H9 (cell line): ENCODE results near the gene VWC2L. TPM values are rescaled to one million over a fixed set of nuclear protein-coding genes. Genes with fewer than 3 reads are reported as not detected.

Experiments used
- DNase-seq: peaks from one replicate; pipeline ENCODE4 v3.0.0-alpha.2; 2017
- H2AFZ ChIP-seq: one replicate; pipeline ENCODE4 v1.6.1; 2013; ENCODE audit warnings: mild to moderate bottlenecking, low read length, control low read depth, moderate library complexity
- H2AK5ac ChIP-seq: 2 replicates; pipeline ENCODE4 v1.6.1; 2013; ENCODE audit warnings: low read length, control low read depth, mixed read lengths; ENCODE audit not compliant: insufficient read length
- H2BK120ac ChIP-seq: one replicate; pipeline ENCODE4 v1.6.1; 2013; ENCODE audit warnings: low read depth, mild to moderate bottlenecking, low read length, control low read depth, inconsistent platforms; ENCODE audit not compliant: poor library complexity, severe bottlenecking
- H2BK12ac ChIP-seq: 2 replicates; pipeline ENCODE4 v1.6.1; 2013; ENCODE audit warnings: low read length, control low read depth, mixed read lengths, low read depth; ENCODE audit not compliant: insufficient read length
- H2BK15ac ChIP-seq: 2 replicates; pipeline ENCODE4 v1.6.1; 2013; ENCODE audit warnings: low read depth, low read length, control low read depth
- H2BK20ac ChIP-seq: one replicate; pipeline ENCODE4 v1.6.1; 2013; ENCODE audit warnings: low read depth, mild to moderate bottlenecking, low read length, control low read depth, inconsistent platforms; ENCODE audit not compliant: poor library complexity, severe bottlenecking
- H2BK5ac ChIP-seq: 2 replicates; pipeline ENCODE4 v1.6.1; 2013; ENCODE audit warnings: low read length, control low read depth, mixed read lengths; ENCODE audit not compliant: insufficient read length
- H3K14ac ChIP-seq: 2 replicates; pipeline ENCODE4 v1.6.1; 2013; ENCODE audit warnings: low read length, control low read depth; ENCODE audit not compliant: insufficient read depth
- H3K18ac ChIP-seq: 2 replicates; pipeline ENCODE4 v1.6.1; 2013; ENCODE audit warnings: low read depth, mild to moderate bottlenecking, mixed read lengths, low read length, control low read depth; ENCODE audit not compliant: insufficient read length
- H3K23ac ChIP-seq: 2 replicates; pipeline ENCODE4 v1.6.1; 2013; ENCODE audit warnings: low read length, control low read depth, mixed read lengths, low read depth; ENCODE audit not compliant: insufficient read length
- H3K23me2 ChIP-seq: 2 replicates; pipeline ENCODE4 v1.6.1; 2013; ENCODE audit warnings: low read depth, mild to moderate bottlenecking, mixed read lengths, low read length, control low read depth; ENCODE audit not compliant: insufficient read length, poor library complexity, severe bottlenecking
- H3K27ac ChIP-seq: 2 replicates; pipeline ENCODE4 v1.5.1; 2013; ENCODE audit warnings: low read length, control low read depth, mixed read lengths, low read depth; ENCODE audit not compliant: insufficient read length
- H3K27me3 ChIP-seq: 2 replicates; pipeline ENCODE4 v1.6.1; 2013; ENCODE audit warnings: low read length, control low read depth, inconsistent platforms; ENCODE audit not compliant: insufficient read depth
- H3K4ac ChIP-seq: 2 replicates; pipeline ENCODE4 v1.6.1; 2013; ENCODE audit warnings: low read depth, mild to moderate bottlenecking, control low read depth, inconsistent platforms, low read length, moderate library complexity
- H3K4me1 ChIP-seq: 2 replicates; pipeline ENCODE4 v1.6.1; 2013; ENCODE audit warnings: low read length, control low read depth, inconsistent platforms; ENCODE audit not compliant: insufficient read depth
- H3K4me2 ChIP-seq: 2 replicates; pipeline ENCODE4 v1.6.1; 2013; ENCODE audit warnings: low read length, control low read depth, mixed read lengths; ENCODE audit not compliant: insufficient read length, insufficient read depth
- H3K56ac ChIP-seq: 2 replicates; pipeline ENCODE4 v1.6.1; 2013; ENCODE audit warnings: low read depth, mild to moderate bottlenecking, mixed read lengths, low read length, control low read depth; ENCODE audit not compliant: insufficient read length
- H3K79me1 ChIP-seq: 2 replicates; pipeline ENCODE4 v1.6.1; 2013; ENCODE audit warnings: low read depth, mild to moderate bottlenecking, moderate library complexity, low read length, control low read depth, inconsistent platforms; ENCODE audit not compliant: insufficient read depth, poor library complexity, severe bottlenecking
- H3K79me2 ChIP-seq: 2 replicates; pipeline ENCODE4 v1.6.1; 2013; ENCODE audit warnings: low read length, control low read depth, inconsistent platforms; ENCODE audit not compliant: insufficient read depth
- H3K9ac ChIP-seq: 2 replicates; pipeline ENCODE4 v1.6.1; 2013; ENCODE audit warnings: low read length, control low read depth, mixed read lengths; ENCODE audit not compliant: insufficient read length; ENCODE audit errors: extremely low read depth
- H3K9me3 ChIP-seq: one replicate; pipeline ENCODE4 v1.6.1; 2013; ENCODE audit warnings: low read depth, low read length, inconsistent platforms; ENCODE audit not compliant: control insufficient read depth
- H3T11ph ChIP-seq: one replicate; pipeline ENCODE4 v1.6.1; 2013; ENCODE audit warnings: mild to moderate bottlenecking, low read length, control low read depth, inconsistent platforms
- H4K20me1 ChIP-seq: one replicate; pipeline ENCODE4 v1.6.1; 2013; ENCODE audit not compliant: control insufficient read depth, insufficient read length, insufficient read depth
- H4K5ac ChIP-seq: 2 replicates; pipeline ENCODE4 v1.6.1; 2013; ENCODE audit warnings: low read depth, mild to moderate bottlenecking, mixed read lengths, low read length, control low read depth; ENCODE audit not compliant: insufficient read length
- H4K8ac ChIP-seq: replicated peaks from 2 replicates; pipeline ENCODE4 v1.6.1; 2013; ENCODE audit warnings: low read length, control low read depth, mixed read lengths, low read depth; ENCODE audit not compliant: insufficient read length
- H4K91ac ChIP-seq: 2 replicates; pipeline ENCODE4 v1.6.1; 2013; ENCODE audit warnings: low read depth, mild to moderate bottlenecking, moderate library complexity, mixed read lengths, low read length, control low read depth; ENCODE audit not compliant: insufficient read length
- H3K27ac Mint-ChIP-seq, 3 experiments: 2 replicates in 2 of 3; 3 replicates in 1 of 3; pipeline ENCODE4 v1.8.0; 2020 to 2021; ENCODE audit warnings: mixed read lengths in 3 of 3, mild to moderate bottlenecking in 1 of 3, moderate library complexity in 1 of 3
- H3K27me3 Mint-ChIP-seq: 2 replicates; pipeline ENCODE4 v1.8.0; 2021; ENCODE audit warnings: low read depth, mild to moderate bottlenecking, moderate library complexity, mixed read lengths
- H3K36me3 Mint-ChIP-seq, 3 experiments: 2 replicates in 2 of 3; 3 replicates in 1 of 3; pipeline ENCODE4 v1.8.0; 2020 to 2021; ENCODE audit warnings: low read depth in 3 of 3, mixed read lengths in 3 of 3; ENCODE audit not compliant: insufficient read depth in 1 of 3
- H3K4me1 Mint-ChIP-seq, 2 experiments: 2 replicates each; pipeline ENCODE4 v1.8.0; 2020; ENCODE audit warnings: mixed read lengths in 2 of 2
- H3K4me3 Mint-ChIP-seq, 2 experiments: 2 replicates in 1 of 2; 3 replicates in 1 of 2; pipeline ENCODE4 v1.8.0; 2020 to 2021; ENCODE audit warnings: mild to moderate bottlenecking in 2 of 2, mixed read lengths in 2 of 2, moderate library complexity in 1 of 2
- H3K9me3 Mint-ChIP-seq, 2 experiments: 2 replicates in 1 of 2; 3 replicates in 1 of 2; pipeline ENCODE4 v1.8.0; 2020; ENCODE audit warnings: mild to moderate bottlenecking in 2 of 2, mixed read lengths in 2 of 2, moderate library complexity in 1 of 2
- WGBS: extraction: QIAGEN DNeasy Blood & Tissue Kit; methylation state at CpG from one replicate; pipeline ENCODE4 v1.1.7; 2013; ENCODE audit warnings: missing lambda C conversion rate, low lambda C conversion rate, mixed read lengths; ENCODE audit not compliant: insufficient read length; ENCODE audit errors: extremely low coverage; 5-methylcytosine and 5-hydroxymethylcytosine counted together
- total RNA-seq: library from RNA; stranded (reverse); gene quantifications from 2 replicates; pipeline ENCODE4 v1.2.1, GENCODE V29; 2021
- TF ChIP-seq, protein P1 (sequence below): fragments of 200-600 bp; sonication (generic); conservative IDR thresholded peaks from 3 replicates; pipeline ENCODE4 v1.8.0; 2021; ENCODE audit warnings: antibody characterized with exemption, mild to moderate bottlenecking

The VWC2L gene
- total RNA-seq, 1 experiment from 2014 or later: not detected

- H2BK12ac ChIP-seq: no peak overlapping the region
- no peak overlapping the region for H3K56ac ChIP-seq
- H3K14ac ChIP-seq: no peak overlapping the region
- H3K36me3 Mint-ChIP-seq: no peaks in the 10 kb centered on the region
- H3K4me1 Mint-ChIP-seq: no peaks in the 10 kb centered on the region
- no peaks in the 10 kb centered on the region for H3K9me3 Mint-ChIP-seq
- H2AK5ac ChIP-seq: no peak overlapping the region
- H3K9ac ChIP-seq: no peak overlapping the region
- no peaks in the 10 kb centered on the region for H3K23me2 ChIP-seq
- no peak overlapping the region for H2AFZ ChIP-seq
- no peak overlapping the region for H2BK15ac ChIP-seq
- H4K91ac ChIP-seq: no peak overlapping the region
- no peak overlapping the region for H2BK120ac ChIP-seq
- H3K27me3 ChIP-seq: no peaks in the 10 kb centered on the region
- no peak overlapping the region for H2BK5ac ChIP-seq
- no peak overlapping the region for H3T11ph ChIP-seq
- no peak overlapping the region for H2BK20ac ChIP-seq
- no peak overlapping the region for H4K8ac ChIP-seq
- WGBS: no CpG with 5 or more reads among the region's 3 CpGs
- H3K9me3 ChIP-seq: no peaks in the 10 kb centered on the region
- H3K23ac ChIP-seq: no peak overlapping the region
- H3K18ac ChIP-seq: no peak overlapping the region
- H4K5ac ChIP-seq: no peak overlapping the region
- H4K20me1 ChIP-seq: no peaks in the 10 kb centered on the region
- no peaks in the 10 kb centered on the region for H3K27me3 Mint-ChIP-seq
- no peak overlapping the region for H3K27ac Mint-ChIP-seq
- no peak for DNase-seq
- H3K27ac ChIP-seq: no peak overlapping the region
- no peak overlapping the region for H3K4me3 Mint-ChIP-seq
- TF ChIP-seq, protein P1, sequence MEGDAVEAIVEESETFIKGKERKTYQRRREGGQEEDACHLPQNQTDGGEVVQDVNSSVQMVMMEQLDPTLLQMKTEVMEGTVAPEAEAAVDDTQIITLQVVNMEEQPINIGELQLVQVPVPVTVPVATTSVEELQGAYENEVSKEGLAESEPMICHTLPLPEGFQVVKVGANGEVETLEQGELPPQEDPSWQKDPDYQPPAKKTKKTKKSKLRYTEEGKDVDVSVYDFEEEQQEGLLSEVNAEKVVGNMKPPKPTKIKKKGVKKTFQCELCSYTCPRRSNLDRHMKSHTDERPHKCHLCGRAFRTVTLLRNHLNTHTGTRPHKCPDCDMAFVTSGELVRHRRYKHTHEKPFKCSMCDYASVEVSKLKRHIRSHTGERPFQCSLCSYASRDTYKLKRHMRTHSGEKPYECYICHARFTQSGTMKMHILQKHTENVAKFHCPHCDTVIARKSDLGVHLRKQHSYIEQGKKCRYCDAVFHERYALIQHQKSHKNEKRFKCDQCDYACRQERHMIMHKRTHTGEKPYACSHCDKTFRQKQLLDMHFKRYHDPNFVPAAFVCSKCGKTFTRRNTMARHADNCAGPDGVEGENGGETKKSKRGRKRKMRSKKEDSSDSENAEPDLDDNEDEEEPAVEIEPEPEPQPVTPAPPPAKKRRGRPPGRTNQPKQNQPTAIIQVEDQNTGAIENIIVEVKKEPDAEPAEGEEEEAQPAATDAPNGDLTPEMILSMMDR: no peak
- H3K4me2 ChIP-seq: no peak overlapping the region
- H3K4ac ChIP-seq: no peak overlapping the region
- H3K79me1 ChIP-seq: no peaks in the 10 kb centered on the region
- no peaks in the 10 kb centered on the region for H3K79me2 ChIP-seq
- no peaks in the 10 kb centered on the region for H3K4me1 ChIP-seq
Measured at GRCh38 chr2:214547931-214548330, 137.1 kb downstream of the VWC2L start.
